ENCODE data around the gene CPLX1. TPM values are rescaled to one million over a fixed set of nuclear protein-coding genes. Genes with fewer than 3 reads are reported as not detected.
A peak's percentile ranks its signal among the peaks of the same experiment; 100 is the strongest.

The CPLX1 gene
- total RNA-seq, 2 donors from 2014 or later = 0.11 to 1.9 TPM

GRCh38 chr4:844752-845232 lies 18.9 kb upstream of the CPLX1 start:
- no peak overlapping the region for H3K27ac Mint-ChIP-seq

GRCh38 chr4:839675-840443 lies 13.9 kb upstream of the CPLX1 start:
- Mint-ChIP-seq H3K9me3 (peaks cover 0 to 19% of the 10 kb centered on the region in 2 donors), H3K36me3 (peaks cover 26 to 46% of the 10 kb centered on the region in 2 donors), H3K27ac (no peak overlapping the region)
- no peak for DNase-seq (ENCODE audit: low spot score in 2 of 2)
- peak in 1 of 2 donors; percentile 87 for ATAC-seq

More at GRCh38 chr4:844752-845232, 18.9 kb upstream of the CPLX1 start:
- DNase-seq (ENCODE audit: low spot score in 2 of 2) (no peak), ATAC-seq (no peak)
- peaks cover 0 to 8% of the 10 kb centered on the region in 2 donors for H3K9me3 Mint-ChIP-seq
- H3K36me3 Mint-ChIP-seq = peaks cover 8 to 32% of the 10 kb centered on the region in 2 donors

GRCh38 chr4:837772-838171 lies 11.8 kb upstream of the CPLX1 start:
- DNase-seq (ENCODE audit: low spot score in 2 of 2) = no peak
- Mint-ChIP-seq H3K9me3 (peaks cover 0 to 19% of the 10 kb centered on the region in 2 donors), H3K27ac (no peak overlapping the region), H3K36me3 (peaks cover 26 to 37% of the 10 kb centered on the region in 2 donors)
- no peak for ATAC-seq

DNA sequence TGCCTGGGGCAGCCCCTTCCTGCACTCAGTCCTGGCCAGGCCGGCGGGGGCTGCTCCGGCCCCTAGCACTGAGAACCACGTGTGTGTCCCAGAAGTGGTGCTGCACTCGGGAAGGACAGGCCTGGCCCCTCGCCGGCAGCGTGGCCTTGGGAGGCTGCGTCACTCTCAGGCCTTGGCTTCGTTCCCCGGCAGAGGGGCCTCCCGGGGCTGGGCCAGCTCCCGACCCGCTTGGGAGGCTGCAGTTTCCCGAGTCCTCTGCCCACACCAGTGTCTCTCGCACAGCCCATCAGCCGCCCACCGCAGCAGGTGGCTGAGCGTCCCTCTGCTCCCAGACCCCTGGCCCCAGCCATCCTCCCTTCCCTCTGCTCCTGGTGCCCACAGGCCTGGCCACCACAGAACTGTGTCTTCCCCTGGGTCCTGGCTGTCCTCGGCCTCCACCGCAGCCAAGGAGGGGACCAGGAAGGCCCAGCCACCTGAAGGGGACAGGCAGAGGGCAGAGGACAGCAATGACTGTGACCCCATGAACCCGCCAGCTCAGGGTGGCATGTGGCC lies 10.9 kb upstream of the CPLX1 start:
- no peak overlapping the region for H3K27ac Mint-ChIP-seq
- ATAC-seq (no peak), DNase-seq (ENCODE audit: low spot score in 2 of 2) (no peak)
- H3K36me3 Mint-ChIP-seq = peaks cover 22 to 29% of the 10 kb centered on the region in 2 donors
- H3K9me3 Mint-ChIP-seq = peaks cover 0 to 18% of the 10 kb centered on the region in 2 donors

GRCh38 chr4:836003-836511 lies 10.1 kb upstream of the CPLX1 start:
- ATAC-seq (no peak), DNase-seq (ENCODE audit: low spot score in 2 of 2) (no peak)
- Mint-ChIP-seq H3K9me3 (peaks cover 0 to 18% of the 10 kb centered on the region in 2 donors), H3K27ac (no peak overlapping the region), H3K36me3 (peaks cover 17 to 24% of the 10 kb centered on the region in 2 donors)

DNA sequence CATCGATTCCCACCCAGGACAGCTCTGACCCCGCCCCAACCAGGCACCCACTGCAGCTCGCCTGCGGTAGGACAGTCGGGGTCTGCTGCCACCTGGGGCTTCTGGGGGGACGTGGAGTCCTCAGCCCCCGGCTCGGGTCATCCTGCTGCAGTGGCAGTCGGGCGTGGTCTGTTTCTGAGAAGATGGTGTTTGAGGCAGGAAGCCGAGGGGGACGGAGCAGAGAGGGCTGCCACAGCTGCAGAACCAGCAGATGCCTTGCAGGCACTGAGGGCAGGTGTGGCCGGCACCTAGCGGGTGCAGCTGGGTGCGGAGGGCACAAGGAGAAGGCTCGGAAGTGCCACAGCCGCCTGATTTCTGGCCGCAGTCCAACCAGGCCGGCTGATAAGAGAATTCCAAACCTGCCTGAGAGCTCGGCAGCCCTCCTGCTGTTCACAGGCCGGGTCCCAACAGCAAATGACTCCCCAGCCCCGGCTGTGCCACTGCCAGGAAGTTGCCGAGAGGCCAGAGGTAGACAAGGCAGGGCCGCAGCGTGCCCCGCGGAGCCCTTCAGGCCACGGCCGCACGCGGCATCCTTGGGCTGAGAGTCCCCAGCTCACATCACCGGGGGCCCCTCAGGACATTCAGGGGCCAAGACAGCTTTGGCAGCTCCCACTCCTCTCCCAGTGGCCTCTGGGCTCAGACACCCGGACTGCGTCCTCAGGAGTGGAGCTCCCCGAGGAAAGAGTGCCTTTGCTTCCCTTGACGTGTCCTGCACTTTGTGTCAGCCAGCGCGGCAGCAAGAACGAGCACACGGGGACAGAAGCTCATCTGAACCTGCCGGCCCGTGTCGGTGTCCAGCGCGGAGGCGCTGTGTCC lies 9.4 kb upstream of the CPLX1 start:
- no peak for ATAC-seq
- Mint-ChIP-seq H3K9me3 (peaks cover 0 to 15% of the 10 kb centered on the region in 2 donors), H3K27ac (no peak overlapping the region), H3K36me3 (peaks cover 17 to 19% of the 10 kb centered on the region in 2 donors)
- no peak for DNase-seq (ENCODE audit: low spot score in 2 of 2)

- Mint-ChIP-seq H3K9me3 (peaks cover 0 to 15% of the 10 kb centered on the region in 2 donors), H3K27ac (no peak overlapping the region), H3K36me3 (peaks cover 12 to 17% of the 10 kb centered on the region in 2 donors)
- ATAC-seq (no peak), DNase-seq (ENCODE audit: low spot score in 2 of 2) (no peak)
Observed at GRCh38 chr4:834368-835147, 8.6 kb upstream of the CPLX1 start.

DNA sequence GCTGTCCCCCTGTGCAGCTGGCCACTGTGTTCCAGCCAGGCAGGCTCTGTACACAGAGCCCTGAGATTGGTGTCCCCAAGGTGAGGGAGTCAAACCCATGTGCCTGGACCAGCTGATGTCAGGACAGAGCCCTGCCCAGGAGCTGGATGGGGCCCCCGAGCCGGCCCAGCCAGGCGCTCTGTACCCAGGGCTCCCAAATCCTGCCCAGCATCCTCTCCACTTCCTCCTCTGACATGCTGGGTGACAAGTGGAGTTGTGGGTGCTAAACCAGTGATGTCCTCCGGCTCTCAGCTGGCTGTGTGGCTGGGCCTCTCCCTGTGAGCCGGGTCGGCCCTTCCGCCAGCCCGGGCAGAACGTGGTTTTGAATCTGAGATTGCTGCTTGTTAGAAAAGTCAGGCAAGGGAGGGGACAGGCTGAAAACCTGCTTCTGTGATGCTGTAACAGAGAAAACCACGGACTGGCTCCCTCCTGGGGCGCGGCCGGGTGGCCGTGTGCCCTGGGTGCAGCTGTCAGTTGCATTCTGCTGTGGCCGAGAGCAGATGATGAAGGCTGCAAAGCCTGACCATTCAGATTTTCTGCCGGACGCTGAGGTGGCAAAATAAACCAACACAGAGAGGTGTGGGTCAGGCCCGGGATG lies 7.9 kb upstream of the CPLX1 start:
- ATAC-seq (no peak), DNase-seq (ENCODE audit: low spot score in 2 of 2) (no peak)
- Mint-ChIP-seq H3K27ac (no peak overlapping the region), H3K36me3 (peaks cover 12 to 17% of the 10 kb centered on the region in 2 donors), H3K9me3 (peaks cover 0 to 13% of the 10 kb centered on the region in 2 donors)

GRCh38 chr4:833156-833555 lies 7.2 kb upstream of the CPLX1 start:
- ATAC-seq = peak in 1 of 2 donors; percentile 79
- Mint-ChIP-seq H3K36me3 (peaks cover 12 to 19% of the 10 kb centered on the region in 2 donors), H3K9me3 (peaks cover 0 to 10% of the 10 kb centered on the region in 2 donors), H3K27ac (no peak overlapping the region)
- DNase-seq (ENCODE audit: low spot score in 2 of 2) = no peak

- H3K36me3 Mint-ChIP-seq = peaks cover 6 to 18% of the 10 kb centered on the region in 2 donors
- DNase-seq (ENCODE audit: low spot score in 2 of 2) = no peak
Observed at GRCh38 chr4:832536-832935, 6.6 kb upstream of the CPLX1 start.

DNA sequence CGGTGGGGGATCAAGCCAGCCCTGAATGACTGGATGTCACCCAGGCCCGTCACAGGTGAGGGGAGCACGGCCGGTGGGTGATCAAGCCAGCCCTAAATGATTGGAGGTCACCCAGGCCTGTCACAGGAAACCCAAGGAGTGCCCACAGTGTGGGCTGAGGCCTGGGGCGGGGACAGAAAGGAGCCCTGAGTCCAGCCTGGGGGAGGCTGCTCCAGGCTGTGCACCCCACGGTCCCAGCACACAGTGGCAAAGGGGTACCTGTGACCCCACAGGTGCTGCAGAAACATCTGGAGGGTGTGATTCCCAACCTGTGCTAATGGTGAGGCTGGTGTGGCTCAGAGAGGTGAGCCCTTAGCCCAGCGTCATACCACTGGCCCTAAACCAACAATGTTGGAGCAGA lies 6.2 kb upstream of the CPLX1 start:
- DNase-seq (ENCODE audit: low spot score in 2 of 2) = no peak
- Mint-ChIP-seq H3K36me3 (peaks cover 1 to 15% of the 10 kb centered on the region in 2 donors), H3K27ac (no peak overlapping the region), H3K9me3 (peaks cover 0 to 4% of the 10 kb centered on the region in 2 donors)
- no peak for ATAC-seq

More at GRCh38 chr4:832536-832935, 6.6 kb upstream of the CPLX1 start:
- ATAC-seq = no peak
- peaks cover 0 to 5% of the 10 kb centered on the region in 2 donors for H3K9me3 Mint-ChIP-seq
- no peak overlapping the region for H3K27ac Mint-ChIP-seq

- Mint-ChIP-seq H3K9me3 (peaks cover 0 to 4% of the 10 kb centered on the region in 2 donors), H3K27ac (no peak overlapping the region), H3K36me3 (peaks cover 0 to 13% of the 10 kb centered on the region in 2 donors)
- no peak for DNase-seq (ENCODE audit: low spot score in 2 of 2)
- ATAC-seq = no peak
Observed at GRCh38 chr4:831483-831805, 5.5 kb upstream of the CPLX1 start.

DNA sequence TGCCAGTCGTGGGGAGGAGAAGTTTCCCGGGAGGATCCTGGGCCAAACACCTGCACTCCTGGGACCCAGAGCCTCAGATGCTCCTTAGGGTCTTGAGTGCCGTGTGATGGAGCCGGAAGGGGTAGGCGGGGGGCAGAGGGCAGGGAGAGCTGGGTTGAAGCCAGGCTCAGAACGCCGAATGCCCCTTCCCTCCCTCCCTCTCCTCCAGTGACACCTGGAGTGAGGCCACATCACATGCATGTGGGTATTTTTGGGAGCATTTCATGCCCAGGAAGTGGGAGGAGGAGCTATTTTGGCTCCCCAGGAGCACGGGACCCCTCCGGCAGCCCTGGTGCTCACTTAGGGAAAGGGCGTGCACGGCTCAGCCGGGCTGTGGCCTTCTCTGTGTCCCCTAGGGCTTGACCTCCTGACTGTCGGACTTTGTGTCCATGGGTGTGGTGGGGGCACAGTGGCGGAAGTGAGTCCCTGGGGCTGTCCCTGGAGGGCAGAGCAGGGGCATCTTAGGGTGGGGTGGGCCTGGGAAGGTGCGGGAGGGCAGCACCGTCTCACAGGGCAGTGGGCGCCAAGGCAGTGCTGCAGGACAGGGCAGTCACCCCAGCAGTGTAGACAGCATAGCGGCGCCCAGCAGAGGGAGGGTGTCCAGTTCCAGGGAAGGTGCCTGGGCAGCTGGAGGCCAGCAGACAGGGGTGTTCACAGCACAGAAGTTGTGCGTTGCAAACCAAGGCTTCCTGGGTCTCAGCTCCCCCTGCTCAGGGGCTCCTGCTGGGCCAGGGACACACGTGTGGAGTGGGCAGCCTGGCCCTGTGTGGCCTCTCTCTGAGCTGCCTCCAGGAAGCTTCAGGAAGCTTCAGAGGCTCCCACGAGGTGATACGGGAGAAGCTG lies 4.9 kb upstream of the CPLX1 start:
- H3K36me3 Mint-ChIP-seq = peaks cover 0 to 9% of the 10 kb centered on the region in 2 donors
- H3K27ac Mint-ChIP-seq = no peak overlapping the region
- ATAC-seq (no peak), DNase-seq (ENCODE audit: low spot score in 2 of 2) (no peak)
- H3K9me3 Mint-ChIP-seq = peaks cover 0 to 4% of the 10 kb centered on the region in 2 donors

GRCh38 chr4:829761-830600 lies 4.1 kb upstream of the CPLX1 start:
- no peak overlapping the region for H3K27ac Mint-ChIP-seq
- DNase-seq (ENCODE audit: low spot score in 2 of 2) (no peak), ATAC-seq (no peak)
- peaks cover 0 to 6% of the 10 kb centered on the region in 2 donors for H3K36me3 Mint-ChIP-seq
- peaks cover 0 to 4% of the 10 kb centered on the region in 2 donors for H3K9me3 Mint-ChIP-seq
